ENCODE results near the gene ATP5F1C. TPM values are rescaled to one million over a fixed set of nuclear protein-coding genes. Genes with fewer than 3 reads are reported as not detected.

ATP5F1C gene
- total RNA-seq, 1 experiment from 2014 or later: 280 TPM

DNA sequence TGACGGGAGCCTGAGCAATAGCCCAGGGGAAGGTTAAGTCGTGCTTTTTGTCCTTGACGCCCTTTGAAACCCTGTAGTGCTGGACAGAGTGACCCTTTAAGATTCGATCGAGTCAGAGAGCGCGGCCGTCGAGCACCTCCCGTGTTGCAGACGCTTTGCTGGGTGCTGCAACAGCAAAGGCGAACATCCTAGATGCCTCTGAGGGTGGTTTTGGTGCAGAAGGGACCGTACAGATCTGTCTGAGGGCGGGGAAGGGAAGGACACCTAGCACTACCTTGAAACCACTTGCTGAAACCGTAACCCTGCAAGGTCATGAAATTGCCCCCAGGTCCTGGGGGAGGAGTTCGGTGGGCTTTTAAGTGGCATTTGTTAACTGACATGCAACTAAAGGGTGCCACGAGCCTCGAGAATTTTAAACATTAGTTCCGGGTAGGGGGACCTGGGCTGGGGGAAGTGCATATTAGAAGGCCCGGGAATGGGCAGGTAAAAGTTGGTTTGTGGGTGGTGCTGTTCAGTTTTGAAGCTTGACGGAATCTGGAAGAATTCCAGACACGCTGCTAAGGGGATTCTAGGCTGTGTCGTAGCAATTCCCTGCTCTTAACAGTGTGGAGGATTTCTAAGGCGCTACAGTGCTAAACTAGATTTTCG is 786 bp downstream of the ATP5F1C start:
- peak overlapping the region; percentile 32 for H4K8ac ChIP-seq (replicated peaks; ENCODE audit: insufficient read length, low read depth, low read length)
- no peak overlapping the region for H2AFZ ChIP-seq (ENCODE audit: low read length)
- H3K79me1 ChIP-seq (ENCODE audit: insufficient read depth, low read depth, low read length, poor library complexity, severe bottlenecking): peaks cover 3% of the 10 kb centered on the region
- H3K4ac ChIP-seq (ENCODE audit: low read depth, low read length): no peak overlapping the region
- H3K18ac ChIP-seq (ENCODE audit: insufficient read length, low read depth, low read length): no peak overlapping the region
- H2BK120ac ChIP-seq (ENCODE audit: low read depth, low read length, poor library complexity, severe bottlenecking): no peak overlapping the region
- TF ChIP-seq, protein P1, sequence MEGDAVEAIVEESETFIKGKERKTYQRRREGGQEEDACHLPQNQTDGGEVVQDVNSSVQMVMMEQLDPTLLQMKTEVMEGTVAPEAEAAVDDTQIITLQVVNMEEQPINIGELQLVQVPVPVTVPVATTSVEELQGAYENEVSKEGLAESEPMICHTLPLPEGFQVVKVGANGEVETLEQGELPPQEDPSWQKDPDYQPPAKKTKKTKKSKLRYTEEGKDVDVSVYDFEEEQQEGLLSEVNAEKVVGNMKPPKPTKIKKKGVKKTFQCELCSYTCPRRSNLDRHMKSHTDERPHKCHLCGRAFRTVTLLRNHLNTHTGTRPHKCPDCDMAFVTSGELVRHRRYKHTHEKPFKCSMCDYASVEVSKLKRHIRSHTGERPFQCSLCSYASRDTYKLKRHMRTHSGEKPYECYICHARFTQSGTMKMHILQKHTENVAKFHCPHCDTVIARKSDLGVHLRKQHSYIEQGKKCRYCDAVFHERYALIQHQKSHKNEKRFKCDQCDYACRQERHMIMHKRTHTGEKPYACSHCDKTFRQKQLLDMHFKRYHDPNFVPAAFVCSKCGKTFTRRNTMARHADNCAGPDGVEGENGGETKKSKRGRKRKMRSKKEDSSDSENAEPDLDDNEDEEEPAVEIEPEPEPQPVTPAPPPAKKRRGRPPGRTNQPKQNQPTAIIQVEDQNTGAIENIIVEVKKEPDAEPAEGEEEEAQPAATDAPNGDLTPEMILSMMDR (conservative IDR thresholded peaks at IDR 0.05): no peak
- no peaks in the 10 kb centered on the region for H3K4me1 ChIP-seq (ENCODE audit: insufficient read depth, low read length)
- DNase-seq: no peak
- H2BK12ac ChIP-seq (ENCODE audit: insufficient read length, low read depth, low read length): no peak overlapping the region
- no peaks in the 10 kb centered on the region for H3K9me3 ChIP-seq (ENCODE audit: control insufficient read depth, low read depth, low read length)
- H3K9ac ChIP-seq (ENCODE audit: extremely low read depth, insufficient read length, low read length): peak overlapping the region; percentile 95
- no peak overlapping the region for H4K5ac ChIP-seq (ENCODE audit: insufficient read length, low read depth, low read length)
- H3K27ac Mint-ChIP-seq: peak overlapping the region in 2 of 3 experiments; percentile 62 to 96; a peak in 5 of 7 replicates
- no peak overlapping the region for H2BK20ac ChIP-seq (ENCODE audit: low read depth, low read length, poor library complexity, severe bottlenecking)
- WGBS (ENCODE audit: extremely low coverage, insufficient read length, low lambda C conversion rate): no CpG with 5 or more reads among the region's 25 CpGs
- no peaks in the 10 kb centered on the region for H3K27me3 ChIP-seq (ENCODE audit: insufficient read depth, low read length)
- no peak overlapping the region for H3K4me3 Mint-ChIP-seq
- no peak overlapping the region for H2BK5ac ChIP-seq (ENCODE audit: insufficient read length, low read length)
- H4K91ac ChIP-seq (ENCODE audit: insufficient read length, low read depth, low read length): no peak overlapping the region
- peaks cover 13 to 15% of the 10 kb centered on the region in 2 experiments for H3K4me1 Mint-ChIP-seq
- H3K23ac ChIP-seq (ENCODE audit: insufficient read length, low read depth, low read length): no peak overlapping the region
- H3T11ph ChIP-seq (ENCODE audit: low read length): no peak overlapping the region
- H3K56ac ChIP-seq (ENCODE audit: insufficient read length, low read depth, low read length): no peak overlapping the region
- peaks cover 4 to 19% (median 15%) of the 10 kb centered on the region in 3 experiments; a peak in 5 of 7 replicates for H3K36me3 Mint-ChIP-seq (ENCODE audit: insufficient read depth in 1 of 3, low read depth in 3 of 3)
- H3K27ac ChIP-seq (ENCODE audit: insufficient read length, low read depth, low read length): no peak overlapping the region
- no peaks in the 10 kb centered on the region for H4K20me1 ChIP-seq (ENCODE audit: control insufficient read depth, insufficient read depth, insufficient read length)
- H3K4me2 ChIP-seq (ENCODE audit: insufficient read depth, insufficient read length, low read length): peak overlapping the region; percentile 94
- H2BK15ac ChIP-seq (ENCODE audit: low read depth, low read length): 0 out of 2 replicates have a peak overlapping the region, but pooled peaks have one; percentile 12
- no peaks in the 10 kb centered on the region for H3K27me3 Mint-ChIP-seq (ENCODE audit: low read depth)
- peaks cover 5% of the 10 kb centered on the region for H3K23me2 ChIP-seq (ENCODE audit: insufficient read length, low read depth, low read length, poor library complexity, severe bottlenecking)
- H3K14ac ChIP-seq (ENCODE audit: insufficient read depth, low read length): peak overlapping the region; percentile 32; the same call in 1 of the 2 replicates
- H3K79me2 ChIP-seq (ENCODE audit: insufficient read depth, low read length): peaks cover 51% of the 10 kb centered on the region
- no peak overlapping the region for H2AK5ac ChIP-seq (ENCODE audit: insufficient read length, low read length)
- no peaks in the 10 kb centered on the region for H3K9me3 Mint-ChIP-seq

All from H9 (cell line).